SK-N-SH (cell line): ENCODE results near the gene RPS6KA5. TPM values are rescaled to one million over a fixed set of nuclear protein-coding genes. Genes with fewer than 3 reads are reported as not detected.

ENCODE experiments used
- CTCF ChIA-PET: fragments of 300-600, 350-600 bp; formaldehyde crosslinking; extraction: SDS; loops from one replicate; lab custom pipeline; 2021; lab: Yijun Ruan, JAX
- POLR2A ChIA-PET: fragments of 350-600 bp; sonication (Branson Sonifier 250); formaldehyde crosslinking; extraction: SDS; loops from one replicate; lab custom pipeline; 2020; ENCODE audit warnings: antibody characterized with exemption, inconsistent platforms; lab: Yijun Ruan, JAX
- DNase-seq: peaks from one replicate; pipeline ENCODE4 v3.0.0; 2012
- H2AFZ ChIP-seq: fragments of 200-600 bp; sonication (generic); 2 replicates; pipeline ENCODE4 v1.8.1; 2016; ENCODE audit warnings: antibody characterized with exemption, mild to moderate bottlenecking, low read depth
- H3F3A ChIP-seq: fragments of 200-600 bp; sonication (generic); replicated peaks from 2 replicates; pipeline ENCODE3; 2016; ENCODE audit warnings: antibody characterized with exemption, mild to moderate bottlenecking; ENCODE audit not compliant: insufficient read depth
- H3K27ac ChIP-seq, 2 experiments: fragments of 200-500 bp in 1 of 2; fragments of 200-600 bp in 1 of 2; sonication (Bioruptor generic) in 1 of 2; sonication (generic), shearing (Covaris generic) in 1 of 2; 2 replicates each; pipeline versions ENCODE4 v1.5.1 to v1.6.1; 2014 to 2016; ENCODE audit warnings: low read depth in 2 of 2, inconsistent platforms in 1 of 2, low read length in 1 of 2, mild to moderate bottlenecking in 1 of 2, mixed read lengths in 1 of 2
- H3K27me3 ChIP-seq: fragments of 200-600 bp; sonication (generic), shearing (Covaris generic); 2 replicates; pipeline ENCODE4 v1.6.1; 2016; ENCODE audit warnings: mixed run types; ENCODE audit not compliant: insufficient read depth
- H3K36me3 ChIP-seq, 2 experiments: fragments of 200-500 bp in 1 of 2; fragments of 200-600 bp in 1 of 2; sonication (Bioruptor generic) in 1 of 2; sonication (generic) in 1 of 2; replicated peaks in 1 of 2; 2 replicates each; pipeline versions ENCODE3 to v1.5.1; 2014 to 2016; ENCODE audit warnings: low read length in 1 of 2, mild to moderate bottlenecking in 1 of 2; ENCODE audit not compliant: insufficient read depth in 2 of 2, control insufficient read depth in 1 of 2
- H3K4me1 ChIP-seq, 2 experiments: fragments of 200-500 bp in 1 of 2; fragments of 200-600 bp in 1 of 2; sonication (Bioruptor generic) in 1 of 2; sonication (generic), shearing (Covaris generic) in 1 of 2; 2 replicates each; pipeline versions ENCODE4 v1.5.1 to v1.6.1; 2014 to 2016; ENCODE audit warnings: low read depth in 1 of 2, low read length in 1 of 2, mixed run types in 1 of 2; ENCODE audit not compliant: insufficient read depth in 2 of 2, control insufficient read depth in 1 of 2
- H3K4me2 ChIP-seq: fragments of 200-600 bp; sonication (generic), shearing (Covaris generic); 2 replicates; pipeline ENCODE4 v1.6.1; 2017; ENCODE audit warnings: mixed run types
- H3K4me3 ChIP-seq, 2 experiments: fragments of 200-500 bp in 1 of 2; fragments of 200-600 bp in 1 of 2; sonication (Bioruptor generic) in 1 of 2; sonication (generic), shearing (Covaris generic) in 1 of 2; 2 replicates each; pipeline versions ENCODE4 v1.5.1 to v1.8.1; 2014 to 2016; ENCODE audit warnings: low read depth in 2 of 2, inconsistent platforms in 1 of 2, low read length in 1 of 2, mild to moderate bottlenecking in 1 of 2, mixed read lengths in 1 of 2, moderate library complexity in 1 of 2
- H3K79me2 ChIP-seq: fragments of 200-600 bp; sonication (generic); 2 replicates; pipeline ENCODE4 v1.8.1; 2017; ENCODE audit warnings: mild to moderate bottlenecking; ENCODE audit not compliant: insufficient read depth
- H3K9ac ChIP-seq: fragments of 200-600 bp; sonication (generic); 2 replicates; pipeline ENCODE4 v1.6.1; 2017; ENCODE audit warnings: mixed run types
- H3K9me2 ChIP-seq: fragments of 200-600 bp; sonication (generic); 2 replicates; pipeline ENCODE4 v1.6.1; 2017; ENCODE audit warnings: mixed run types
- H3K9me3 ChIP-seq: fragments of 200-600 bp; sonication (generic); 2 replicates; pipeline ENCODE4 v1.6.1; 2017; ENCODE audit warnings: mixed run types, mild to moderate bottlenecking, moderate library complexity
- H4K20me1 ChIP-seq: fragments of 200-600 bp; sonication (generic); 2 replicates; pipeline ENCODE4 v1.6.1; 2017; ENCODE audit warnings: mild to moderate bottlenecking, mixed run types; ENCODE audit not compliant: insufficient read depth
- EP300 ChIP-seq, 2 experiments: IDR thresholded peaks; 2 replicates each; pipeline versions ENCODE4 v1.4.0 to v1.6.1; 2012; ENCODE audit warnings: borderline replicate concordance in 1 of 2, low read depth in 1 of 2, low read length in 1 of 2
- FOSL2 ChIP-seq: IDR thresholded peaks from 2 replicates; pipeline ENCODE4 v1.4.0; 2012; ENCODE audit warnings: low read depth, mild to moderate bottlenecking, moderate library complexity, borderline replicate concordance
- GATA2 ChIP-seq: sonication (generic); formaldehyde crosslinking; IDR thresholded peaks from 2 replicates; pipeline ENCODE4 v1.5.0; 2020; ENCODE audit warnings: mild to moderate bottlenecking, missing genetic modification reagents
- NFIC ChIP-seq: IDR thresholded peaks from 2 replicates; pipeline ENCODE4 v1.4.0; 2012; ENCODE audit warnings: borderline replicate concordance
- NRF1 ChIP-seq: IDR thresholded peaks from 2 replicates; pipeline ENCODE4 v1.6.1; 2012; ENCODE audit warnings: low read depth, mild to moderate bottlenecking, low read length
- RAD21 ChIP-seq: IDR thresholded peaks from 2 replicates; pipeline ENCODE4 v1.6.1; 2012; ENCODE audit warnings: mild to moderate bottlenecking, low read length
- RXRA ChIP-seq: IDR thresholded peaks from 2 replicates; pipeline ENCODE4 v1.4.0; 2012; ENCODE audit warnings: low read depth, mild to moderate bottlenecking, borderline replicate concordance
- SMC3 ChIP-seq: IDR thresholded peaks from 2 replicates; pipeline ENCODE4 v1.6.1; 2012; ENCODE audit warnings: low read depth, low read length, improper control_type of control experiment
- TEAD4 ChIP-seq: IDR thresholded peaks from 2 replicates; pipeline ENCODE4 v1.4.0; 2012; ENCODE audit warnings: mild to moderate bottlenecking, borderline replicate concordance; ENCODE audit not compliant: insufficient read depth
- WGBS: methylation state at CpG from one replicate; pipeline ENCODE4 v1.1.6; 2017; ENCODE audit warnings: low lambda C conversion rate; 5-methylcytosine and 5-hydroxymethylcytosine counted together
- polyA plus RNA-seq, 3 experiments: library from polyadenylated mRNA; depleted of rRNA; stranded (reverse); fragments of >200 nt; gene quantifications; 2 replicates each; pipeline ENCODE4 v1.2.3, GENCODE V29; 2012
- TF ChIP-seq, protein P1 (sequence below): IDR thresholded peaks from 2 replicates; pipeline ENCODE4; 2012
- TF ChIP-seq, protein P2 (sequence below): fragments of 200-600 bp; sonication (generic); IDR thresholded peaks from 2 replicates; pipeline ENCODE4 v1.6.1; 2017; ENCODE audit warnings: antibody characterized with exemption, mild to moderate bottlenecking, moderate library complexity
- TF ChIP-seq, protein P3 (sequence below): IDR thresholded peaks from 2 replicates; pipeline ENCODE4 v1.4.0; 2012; ENCODE audit warnings: low read depth, borderline replicate concordance
- TF ChIP-seq, protein P4 (sequence below): IDR thresholded peaks from 2 replicates; pipeline ENCODE4 v1.6.1; 2012; ENCODE audit warnings: mild to moderate bottlenecking, low read depth, low read length, moderate library complexity
- TF ChIP-seq, protein P5 (sequence below): fragments of 150-350 bp; IDR thresholded peaks from 2 replicates; pipeline ENCODE4 v1.6.1; 2016; ENCODE audit warnings: mild to moderate bottlenecking, low read depth, low read length
- TF ChIP-seq, protein P6 (sequence below): IDR thresholded peaks from 2 replicates; pipeline ENCODE4 v1.4.0; 2012; ENCODE audit warnings: low read depth, borderline replicate concordance

Gene RPS6KA5
- polyA plus RNA-seq, 1 of the 3 experiments (the other 2 are of a cell fraction) = 0.67 TPM

DNA sequence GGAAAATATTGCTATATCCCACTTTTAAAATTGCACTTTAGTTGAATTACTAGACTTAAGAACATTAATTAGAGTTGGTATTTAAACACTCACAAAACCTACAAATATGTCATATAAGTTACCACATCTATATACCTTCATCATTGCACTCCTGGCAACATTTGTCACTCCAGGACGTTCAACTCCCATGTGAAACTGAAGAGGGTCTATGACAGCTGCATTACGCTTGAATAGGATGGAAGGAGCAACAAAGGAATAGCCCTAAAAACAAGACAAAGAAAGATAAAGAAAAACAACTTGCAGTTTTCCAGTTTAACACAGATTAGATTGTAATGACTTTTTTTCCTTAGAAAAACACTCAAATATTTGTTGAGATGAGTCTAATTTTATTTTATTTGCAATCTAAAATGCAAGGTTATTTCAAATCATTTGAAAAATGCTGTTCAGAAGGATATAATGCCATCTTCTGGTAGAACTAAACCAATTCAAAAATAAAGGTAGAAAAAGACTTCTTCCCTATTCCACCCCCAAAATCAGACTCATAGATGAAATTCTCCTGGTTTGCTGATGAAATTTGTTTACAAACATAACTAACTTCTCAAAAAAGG lies 159.9 kb downstream of the RPS6KA5 start:
- Histone ChIP-seq H4K20me1 (no peaks in the 10 kb centered on the region), H3K9me3 (no peaks in the 10 kb centered on the region), H3K79me2 (no peaks in the 10 kb centered on the region), H3K4me1 (no peaks in the 10 kb centered on the region; a peak in 1 of 4 replicates), H3F3A (no peaks in the 10 kb centered on the region), H3K27ac (no peak overlapping the region), H3K4me2 (no peak overlapping the region), H2AFZ (no peak overlapping the region), H3K9ac (no peak overlapping the region), H3K9me2 (no peaks in the 10 kb centered on the region), H3K4me3 (no peak overlapping the region), H3K36me3 (peaks cover 0 to 2% of the 10 kb centered on the region in 2 experiments), H3K27me3 (no peaks in the 10 kb centered on the region)
- POLR2A ChIA-PET = interaction anchor here (0.7 kb wide), 1 partner anchor 162 kb away, joined by 4 read pairs; no protein-coding TSS in a partner anchor
- no peak for DNase-seq
- 70% methylated on average over 2 of the region's 2 CpGs for WGBS
- CTCF ChIA-PET = interaction anchor here (0.7 to 8.6 kb wide), 5 partner anchors 19 to 386 kb away, joined by 3 to 270 read pairs (median 44); partner anchors contain the start of gene RPS6KA5
- TF ChIP-seq SMC3 = 0 out of 2 replicates have a peak, but pooled peaks have one; percentile 14
- TF ChIP-seq, protein P1, sequence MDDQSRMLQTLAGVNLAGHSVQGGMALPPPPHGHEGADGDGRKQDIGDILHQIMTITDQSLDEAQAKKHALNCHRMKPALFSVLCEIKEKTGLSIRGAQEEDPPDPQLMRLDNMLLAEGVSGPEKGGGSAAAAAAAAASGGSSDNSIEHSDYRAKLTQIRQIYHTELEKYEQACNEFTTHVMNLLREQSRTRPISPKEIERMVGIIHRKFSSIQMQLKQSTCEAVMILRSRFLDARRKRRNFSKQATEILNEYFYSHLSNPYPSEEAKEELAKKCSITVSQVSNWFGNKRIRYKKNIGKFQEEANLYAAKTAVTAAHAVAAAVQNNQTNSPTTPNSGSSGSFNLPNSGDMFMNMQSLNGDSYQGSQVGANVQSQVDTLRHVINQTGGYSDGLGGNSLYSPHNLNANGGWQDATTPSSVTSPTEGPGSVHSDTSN = no peak
- TF ChIP-seq, protein P2, sequence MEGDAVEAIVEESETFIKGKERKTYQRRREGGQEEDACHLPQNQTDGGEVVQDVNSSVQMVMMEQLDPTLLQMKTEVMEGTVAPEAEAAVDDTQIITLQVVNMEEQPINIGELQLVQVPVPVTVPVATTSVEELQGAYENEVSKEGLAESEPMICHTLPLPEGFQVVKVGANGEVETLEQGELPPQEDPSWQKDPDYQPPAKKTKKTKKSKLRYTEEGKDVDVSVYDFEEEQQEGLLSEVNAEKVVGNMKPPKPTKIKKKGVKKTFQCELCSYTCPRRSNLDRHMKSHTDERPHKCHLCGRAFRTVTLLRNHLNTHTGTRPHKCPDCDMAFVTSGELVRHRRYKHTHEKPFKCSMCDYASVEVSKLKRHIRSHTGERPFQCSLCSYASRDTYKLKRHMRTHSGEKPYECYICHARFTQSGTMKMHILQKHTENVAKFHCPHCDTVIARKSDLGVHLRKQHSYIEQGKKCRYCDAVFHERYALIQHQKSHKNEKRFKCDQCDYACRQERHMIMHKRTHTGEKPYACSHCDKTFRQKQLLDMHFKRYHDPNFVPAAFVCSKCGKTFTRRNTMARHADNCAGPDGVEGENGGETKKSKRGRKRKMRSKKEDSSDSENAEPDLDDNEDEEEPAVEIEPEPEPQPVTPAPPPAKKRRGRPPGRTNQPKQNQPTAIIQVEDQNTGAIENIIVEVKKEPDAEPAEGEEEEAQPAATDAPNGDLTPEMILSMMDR = peak; percentile 52
- peak; percentile 48 for TF ChIP-seq RAD21

DNA sequence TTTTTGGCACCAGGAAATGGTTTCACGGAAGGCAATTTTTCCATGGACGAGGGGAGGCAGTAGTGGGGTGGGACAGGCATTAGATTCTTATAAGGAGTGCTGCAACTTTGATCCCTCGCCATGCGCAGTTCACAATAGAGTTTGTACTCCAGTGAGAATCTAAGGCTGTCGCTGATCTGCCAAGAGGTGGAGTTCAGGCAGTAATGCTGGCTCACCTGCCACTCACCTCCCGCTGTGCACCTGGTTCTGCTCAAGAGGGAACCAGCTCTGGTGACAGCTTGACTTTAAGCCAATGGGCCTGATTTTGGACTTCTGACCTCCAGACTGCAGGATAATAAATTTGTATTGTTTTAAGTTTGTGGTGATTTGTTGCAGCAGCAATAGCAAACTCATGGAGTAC lies 163.4 kb downstream of the RPS6KA5 start:
- no peaks in the 10 kb centered on the region for H3K27me3 ChIP-seq
- WGBS = 89% methylated on average over 6 of the region's 6 CpGs
- POLR2A ChIA-PET = no interaction called here
- H3K36me3 ChIP-seq = peaks cover 0 to 6% of the 10 kb centered on the region in 2 experiments
- H3K79me2 ChIP-seq = no peaks in the 10 kb centered on the region
- no peaks in the 10 kb centered on the region for H3K9me3 ChIP-seq
- H3K4me2 ChIP-seq = no peak overlapping the region
- no peak overlapping the region for H3K9ac ChIP-seq
- H3K27ac ChIP-seq = no peak overlapping the region
- H3K4me1 ChIP-seq = no peaks in the 10 kb centered on the region; a peak in 1 of 4 replicates
- no peaks in the 10 kb centered on the region for H3K9me2 ChIP-seq
- DNase-seq = no peak
- H4K20me1 ChIP-seq = no peaks in the 10 kb centered on the region
- H2AFZ ChIP-seq = no peak overlapping the region
- CTCF ChIA-PET = interaction anchor here (1.3 to 1.7 kb wide), 4 partner anchors 16 to 280 kb away, joined by 4 to 8 read pairs (median 6); no protein-coding TSS in a partner anchor
- H3K4me3 ChIP-seq = no peak overlapping the region
- H3F3A ChIP-seq = no peaks in the 10 kb centered on the region
- TF ChIP-seq EP300 (IDR thresholded peaks at IDR 0.05; ENCODE audit: borderline replicate concordance in 1 of 2, low read depth in 1 of 2, low read length in 1 of 2) = no peak
- no peak for TF ChIP-seq NFIC
- TF ChIP-seq TEAD4 = no peak
- TF ChIP-seq, protein P3, sequence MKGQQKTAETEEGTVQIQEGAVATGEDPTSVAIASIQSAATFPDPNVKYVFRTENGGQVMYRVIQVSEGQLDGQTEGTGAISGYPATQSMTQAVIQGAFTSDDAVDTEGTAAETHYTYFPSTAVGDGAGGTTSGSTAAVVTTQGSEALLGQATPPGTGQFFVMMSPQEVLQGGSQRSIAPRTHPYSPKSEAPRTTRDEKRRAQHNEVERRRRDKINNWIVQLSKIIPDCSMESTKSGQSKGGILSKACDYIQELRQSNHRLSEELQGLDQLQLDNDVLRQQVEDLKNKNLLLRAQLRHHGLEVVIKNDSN = no peak
- TF ChIP-seq, protein P4, sequence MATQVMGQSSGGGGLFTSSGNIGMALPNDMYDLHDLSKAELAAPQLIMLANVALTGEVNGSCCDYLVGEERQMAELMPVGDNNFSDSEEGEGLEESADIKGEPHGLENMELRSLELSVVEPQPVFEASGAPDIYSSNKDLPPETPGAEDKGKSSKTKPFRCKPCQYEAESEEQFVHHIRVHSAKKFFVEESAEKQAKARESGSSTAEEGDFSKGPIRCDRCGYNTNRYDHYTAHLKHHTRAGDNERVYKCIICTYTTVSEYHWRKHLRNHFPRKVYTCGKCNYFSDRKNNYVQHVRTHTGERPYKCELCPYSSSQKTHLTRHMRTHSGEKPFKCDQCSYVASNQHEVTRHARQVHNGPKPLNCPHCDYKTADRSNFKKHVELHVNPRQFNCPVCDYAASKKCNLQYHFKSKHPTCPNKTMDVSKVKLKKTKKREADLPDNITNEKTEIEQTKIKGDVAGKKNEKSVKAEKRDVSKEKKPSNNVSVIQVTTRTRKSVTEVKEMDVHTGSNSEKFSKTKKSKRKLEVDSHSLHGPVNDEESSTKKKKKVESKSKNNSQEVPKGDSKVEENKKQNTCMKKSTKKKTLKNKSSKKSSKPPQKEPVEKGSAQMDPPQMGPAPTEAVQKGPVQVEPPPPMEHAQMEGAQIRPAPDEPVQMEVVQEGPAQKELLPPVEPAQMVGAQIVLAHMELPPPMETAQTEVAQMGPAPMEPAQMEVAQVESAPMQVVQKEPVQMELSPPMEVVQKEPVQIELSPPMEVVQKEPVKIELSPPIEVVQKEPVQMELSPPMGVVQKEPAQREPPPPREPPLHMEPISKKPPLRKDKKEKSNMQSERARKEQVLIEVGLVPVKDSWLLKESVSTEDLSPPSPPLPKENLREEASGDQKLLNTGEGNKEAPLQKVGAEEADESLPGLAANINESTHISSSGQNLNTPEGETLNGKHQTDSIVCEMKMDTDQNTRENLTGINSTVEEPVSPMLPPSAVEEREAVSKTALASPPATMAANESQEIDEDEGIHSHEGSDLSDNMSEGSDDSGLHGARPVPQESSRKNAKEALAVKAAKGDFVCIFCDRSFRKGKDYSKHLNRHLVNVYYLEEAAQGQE = no peak
- no peak for TF ChIP-seq GATA2 (CRISPR knock-in tag)
- TF ChIP-seq, protein P5, sequence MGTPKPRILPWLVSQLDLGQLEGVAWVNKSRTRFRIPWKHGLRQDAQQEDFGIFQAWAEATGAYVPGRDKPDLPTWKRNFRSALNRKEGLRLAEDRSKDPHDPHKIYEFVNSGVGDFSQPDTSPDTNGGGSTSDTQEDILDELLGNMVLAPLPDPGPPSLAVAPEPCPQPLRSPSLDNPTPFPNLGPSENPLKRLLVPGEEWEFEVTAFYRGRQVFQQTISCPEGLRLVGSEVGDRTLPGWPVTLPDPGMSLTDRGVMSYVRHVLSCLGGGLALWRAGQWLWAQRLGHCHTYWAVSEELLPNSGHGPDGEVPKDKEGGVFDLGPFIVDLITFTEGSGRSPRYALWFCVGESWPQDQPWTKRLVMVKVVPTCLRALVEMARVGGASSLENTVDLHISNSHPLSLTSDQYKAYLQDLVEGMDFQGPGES = no peak
- TF ChIP-seq, protein P6, sequence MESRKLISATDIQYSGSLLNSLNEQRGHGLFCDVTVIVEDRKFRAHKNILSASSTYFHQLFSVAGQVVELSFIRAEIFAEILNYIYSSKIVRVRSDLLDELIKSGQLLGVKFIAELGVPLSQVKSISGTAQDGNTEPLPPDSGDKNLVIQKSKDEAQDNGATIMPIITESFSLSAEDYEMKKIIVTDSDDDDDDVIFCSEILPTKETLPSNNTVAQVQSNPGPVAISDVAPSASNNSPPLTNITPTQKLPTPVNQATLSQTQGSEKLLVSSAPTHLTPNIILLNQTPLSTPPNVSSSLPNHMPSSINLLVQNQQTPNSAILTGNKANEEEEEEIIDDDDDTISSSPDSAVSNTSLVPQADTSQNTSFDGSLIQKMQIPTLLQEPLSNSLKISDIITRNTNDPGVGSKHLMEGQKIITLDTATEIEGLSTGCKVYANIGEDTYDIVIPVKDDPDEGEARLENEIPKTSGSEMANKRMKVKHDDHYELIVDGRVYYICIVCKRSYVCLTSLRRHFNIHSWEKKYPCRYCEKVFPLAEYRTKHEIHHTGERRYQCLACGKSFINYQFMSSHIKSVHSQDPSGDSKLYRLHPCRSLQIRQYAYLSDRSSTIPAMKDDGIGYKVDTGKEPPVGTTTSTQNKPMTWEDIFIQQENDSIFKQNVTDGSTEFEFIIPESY = no peak
- no peak for TF ChIP-seq RXRA
- no peak for TF ChIP-seq NRF1
- TF ChIP-seq FOSL2 = no peak
